ENCODE data around the gene CAGE1. TPM values are rescaled to one million over a fixed set of nuclear protein-coding genes. Genes with fewer than 3 reads are reported as not detected.

The CAGE1 gene
- total and polyA plus RNA-seq, 2 donors (not counting 1 experiment from before 2014, with no cell fraction given) = 0.17 TPM; not detected in 1

DNA sequence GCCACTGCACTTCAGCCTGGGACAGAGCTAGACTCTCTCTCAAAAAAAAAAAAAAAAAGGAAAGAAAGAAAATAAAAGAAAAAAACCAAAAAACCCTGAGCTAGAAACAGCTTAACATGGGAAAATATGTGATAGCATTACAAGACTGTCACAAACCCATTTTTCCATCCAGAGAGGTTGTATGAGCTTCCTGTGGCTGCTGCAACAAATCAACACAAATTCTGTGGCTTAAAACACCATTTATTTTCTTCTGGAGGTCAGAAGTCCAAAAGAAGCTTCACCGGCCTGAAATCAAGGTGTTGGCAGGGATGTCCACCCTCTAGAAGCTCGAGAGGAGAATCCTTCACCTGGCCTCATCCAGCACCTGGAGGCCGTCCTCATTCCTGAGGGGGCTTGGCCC lies 54.9 kb downstream of the CAGE1 start:
- Histone ChIP-seq H3K79me2 (ENCODE audit: control insufficient read depth, insufficient read depth, low read length) (no peaks in the 10 kb centered on the region), H3K27ac (ENCODE audit: insufficient read depth, low read length) (no peak overlapping the region), H3K27me3 (ENCODE audit: control insufficient read depth, insufficient read depth, low read length) (no peaks in the 10 kb centered on the region), H3K4me1 (ENCODE audit: control insufficient read depth, extremely low read depth, insufficient read depth, low read length) (no peaks in the 10 kb centered on the region), H2AFZ (ENCODE audit: low read length) (no peak overlapping the region), H4K20me1 (ENCODE audit: control insufficient read depth, extremely low read depth, insufficient read depth, low read length) (no peaks in the 10 kb centered on the region), H3K36me3 (ENCODE audit: control insufficient read depth, insufficient read depth, low read length) (no peaks in the 10 kb centered on the region), H3K4me3 (replicated peaks in 1 of 4; ENCODE audit: control extremely low read depth in 1 of 4, insufficient read depth in 1 of 4, low read depth in 3 of 4, low read length in 4 of 4) (no peak overlapping the region), H3K4me2 (ENCODE audit: extremely low read depth, insufficient read depth, low read length) (no peak overlapping the region), H3K9ac (ENCODE audit: insufficient read depth, low read length) (no peak overlapping the region), H3K9me3 (ENCODE audit: control insufficient read depth, insufficient read depth, low read depth, low read length) (no peaks in the 10 kb centered on the region)
- no peak for DNase-seq (ENCODE audit: low read depth in 2 of 2)
- TF ChIP-seq, protein P1, sequence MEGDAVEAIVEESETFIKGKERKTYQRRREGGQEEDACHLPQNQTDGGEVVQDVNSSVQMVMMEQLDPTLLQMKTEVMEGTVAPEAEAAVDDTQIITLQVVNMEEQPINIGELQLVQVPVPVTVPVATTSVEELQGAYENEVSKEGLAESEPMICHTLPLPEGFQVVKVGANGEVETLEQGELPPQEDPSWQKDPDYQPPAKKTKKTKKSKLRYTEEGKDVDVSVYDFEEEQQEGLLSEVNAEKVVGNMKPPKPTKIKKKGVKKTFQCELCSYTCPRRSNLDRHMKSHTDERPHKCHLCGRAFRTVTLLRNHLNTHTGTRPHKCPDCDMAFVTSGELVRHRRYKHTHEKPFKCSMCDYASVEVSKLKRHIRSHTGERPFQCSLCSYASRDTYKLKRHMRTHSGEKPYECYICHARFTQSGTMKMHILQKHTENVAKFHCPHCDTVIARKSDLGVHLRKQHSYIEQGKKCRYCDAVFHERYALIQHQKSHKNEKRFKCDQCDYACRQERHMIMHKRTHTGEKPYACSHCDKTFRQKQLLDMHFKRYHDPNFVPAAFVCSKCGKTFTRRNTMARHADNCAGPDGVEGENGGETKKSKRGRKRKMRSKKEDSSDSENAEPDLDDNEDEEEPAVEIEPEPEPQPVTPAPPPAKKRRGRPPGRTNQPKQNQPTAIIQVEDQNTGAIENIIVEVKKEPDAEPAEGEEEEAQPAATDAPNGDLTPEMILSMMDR (conservative IDR thresholded peaks at IDR 0.05 in 1 of 2, IDR thresholded peaks at IDR 0.05 in 1 of 2; ENCODE audit: low read depth in 1 of 2, low read length in 2 of 2) = no peak
- TF ChIP-seq EZH2 (IDR thresholded peaks at IDR 0.05; ENCODE audit: low read length, missing control alignments) = no peak

DNA sequence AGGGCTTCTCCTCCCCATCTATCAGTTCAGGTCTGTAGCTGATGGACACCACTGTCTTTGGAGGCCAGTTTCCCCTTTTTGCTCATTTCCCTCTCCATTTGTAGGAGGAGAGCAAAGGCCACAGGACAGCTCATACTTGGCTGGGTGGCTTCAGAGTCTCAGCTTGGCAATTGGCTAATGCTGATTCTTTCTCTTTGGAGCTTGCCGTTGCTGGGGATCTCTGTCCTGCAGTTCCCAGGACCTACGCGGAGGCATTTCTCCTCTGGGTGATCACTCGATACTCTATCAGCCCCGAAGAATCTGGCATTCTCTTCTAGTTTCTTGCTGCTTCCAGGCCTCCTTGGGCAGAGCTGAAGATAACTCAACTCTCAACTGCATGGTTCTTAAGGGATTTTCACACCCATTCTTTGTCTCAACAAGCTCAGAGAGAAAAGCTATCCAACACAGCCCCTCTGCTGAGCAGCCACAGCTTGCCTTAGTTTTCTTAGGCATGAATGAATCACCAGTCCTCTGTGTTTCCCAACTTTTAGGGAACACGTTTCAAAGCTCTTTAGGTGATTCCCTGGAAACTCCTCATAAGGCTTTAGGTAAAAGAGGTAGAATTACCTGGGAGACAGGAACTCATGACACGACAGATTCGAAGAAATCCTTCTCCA lies 57.3 kb downstream of the CAGE1 start:
- Histone ChIP-seq H3K36me3 (ENCODE audit: control insufficient read depth, insufficient read depth, low read length) (no peaks in the 10 kb centered on the region), H4K20me1 (ENCODE audit: control insufficient read depth, extremely low read depth, insufficient read depth, low read length) (no peaks in the 10 kb centered on the region), H3K4me3 (replicated peaks in 1 of 4; ENCODE audit: control extremely low read depth in 1 of 4, insufficient read depth in 1 of 4, low read depth in 3 of 4, low read length in 4 of 4) (no peak overlapping the region), H3K9ac (ENCODE audit: insufficient read depth, low read length) (no peak overlapping the region), H3K79me2 (ENCODE audit: control insufficient read depth, insufficient read depth, low read length) (no peaks in the 10 kb centered on the region), H3K27me3 (ENCODE audit: control insufficient read depth, insufficient read depth, low read length) (no peaks in the 10 kb centered on the region), H2AFZ (ENCODE audit: low read length) (no peak overlapping the region), H3K4me1 (ENCODE audit: control insufficient read depth, extremely low read depth, insufficient read depth, low read length) (no peaks in the 10 kb centered on the region), H3K9me3 (ENCODE audit: control insufficient read depth, insufficient read depth, low read depth, low read length) (no peaks in the 10 kb centered on the region), H3K4me2 (ENCODE audit: extremely low read depth, insufficient read depth, low read length) (no peak overlapping the region), H3K27ac (ENCODE audit: insufficient read depth, low read length) (no peak overlapping the region)
- TF ChIP-seq, protein P1 (conservative IDR thresholded peaks at IDR 0.05 in 1 of 2, IDR thresholded peaks at IDR 0.05 in 1 of 2; ENCODE audit: low read depth in 1 of 2, low read length in 2 of 2) = no peak
- no peak for TF ChIP-seq EZH2 (IDR thresholded peaks at IDR 0.05; ENCODE audit: low read length, missing control alignments)
- DNase-seq (ENCODE audit: low read depth in 2 of 2) = no peak

DNA sequence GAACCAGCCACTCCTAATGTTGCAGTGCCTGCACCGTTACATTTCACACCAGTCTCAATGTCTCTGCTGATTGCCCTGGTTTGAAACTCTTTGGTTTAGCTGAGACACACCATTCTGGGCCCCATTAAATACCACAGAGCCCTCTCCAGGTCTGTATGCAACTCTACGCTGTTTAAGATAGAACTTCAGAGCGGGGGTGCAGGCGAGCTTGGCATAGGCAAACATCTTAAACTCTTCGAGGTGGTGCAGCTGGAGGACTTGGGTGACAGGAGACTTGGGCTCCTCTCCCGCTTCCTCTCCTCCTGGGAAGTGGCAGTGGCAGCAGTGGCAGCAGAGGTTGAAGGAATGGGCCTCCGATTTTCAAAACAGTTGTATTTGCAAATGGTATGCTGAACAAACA lies 58.1 kb downstream of the CAGE1 start:
- no peak for DNase-seq (ENCODE audit: low read depth in 2 of 2)
- TF ChIP-seq EZH2 (IDR thresholded peaks at IDR 0.05; ENCODE audit: low read length, missing control alignments) = no peak
- TF ChIP-seq, protein P1 (conservative IDR thresholded peaks at IDR 0.05 in 1 of 2, IDR thresholded peaks at IDR 0.05 in 1 of 2; ENCODE audit: low read depth in 1 of 2, low read length in 2 of 2) = no peak

More for the DNA sequence above, 58.1 kb downstream of the CAGE1 start:
- Histone ChIP-seq H2AFZ (ENCODE audit: low read length) (no peak overlapping the region), H3K27me3 (ENCODE audit: control insufficient read depth, insufficient read depth, low read length) (no peaks in the 10 kb centered on the region), H4K20me1 (ENCODE audit: control insufficient read depth, extremely low read depth, insufficient read depth, low read length) (no peaks in the 10 kb centered on the region), H3K4me1 (ENCODE audit: control insufficient read depth, extremely low read depth, insufficient read depth, low read length) (no peaks in the 10 kb centered on the region), H3K4me2 (ENCODE audit: extremely low read depth, insufficient read depth, low read length) (no peak overlapping the region), H3K36me3 (ENCODE audit: control insufficient read depth, insufficient read depth, low read length) (no peaks in the 10 kb centered on the region), H3K4me3 (replicated peaks in 1 of 4; ENCODE audit: control extremely low read depth in 1 of 4, insufficient read depth in 1 of 4, low read depth in 3 of 4, low read length in 4 of 4) (no peak overlapping the region), H3K9ac (ENCODE audit: insufficient read depth, low read length) (no peak overlapping the region), H3K27ac (ENCODE audit: insufficient read depth, low read length) (no peak overlapping the region), H3K9me3 (ENCODE audit: control insufficient read depth, insufficient read depth, low read depth, low read length) (no peaks in the 10 kb centered on the region), H3K79me2 (ENCODE audit: control insufficient read depth, insufficient read depth, low read length) (no peaks in the 10 kb centered on the region)

All from fibroblast of lung (primary cell).